HCT116 (cell line): ENCODE results near the gene MCF2L.

Experiments
- ATF3 ChIP-seq: IDR thresholded peaks from 2 replicates; pipeline ENCODE4 v1.6.1; 2012
- CEBPB ChIP-seq: IDR thresholded peaks from 2 replicates; pipeline ENCODE4 v1.6.1; 2012; ENCODE audit warnings: low read depth
- CTCF ChIP-seq, 3 experiments: fragments of 200-600 bp in 1 of 3; sonication (generic) in 1 of 3; IDR thresholded peaks in 2 of 3; conservative IDR thresholded peaks in 1 of 3; 2 replicates each; pipeline ENCODE4 v1.5.1; 2012 to 2017; ENCODE audit warnings: low read depth in 2 of 3, low read length in 2 of 3, antibody characterized with exemption in 1 of 3, borderline replicate concordance in 1 of 3, control low read depth in 1 of 3, mild to moderate bottlenecking in 1 of 3, mixed read lengths in 1 of 3, mixed run types in 1 of 3, moderate library complexity in 1 of 3; ENCODE audit not compliant: insufficient read depth in 1 of 3
- ELF1 ChIP-seq: IDR thresholded peaks from 2 replicates; pipeline ENCODE4 v1.6.1; 2012; ENCODE audit warnings: low read depth, borderline replicate concordance
- JUND ChIP-seq: IDR thresholded peaks from 2 replicates; pipeline ENCODE4 v1.6.1; 2012
- POLR2A ChIP-seq: IDR thresholded peaks from 2 replicates; pipeline ENCODE4 v1.7.0; 2011; ENCODE audit warnings: borderline replicate concordance; ENCODE audit not compliant: insufficient read depth, insufficient read length; ENCODE audit errors: extremely low read depth
- POLR2AphosphoS5 ChIP-seq: IDR thresholded peaks from 2 replicates; pipeline ENCODE4 v1.6.1; 2011; ENCODE audit warnings: mild to moderate bottlenecking, low read depth, low read length, moderate library complexity
- SIN3A ChIP-seq: IDR thresholded peaks from 2 replicates; pipeline ENCODE4 v1.6.1; 2012; ENCODE audit warnings: low read depth
- SRF ChIP-seq: IDR thresholded peaks from 2 replicates; pipeline ENCODE4 v1.6.1; 2012; ENCODE audit warnings: low read depth
- ZBTB33 ChIP-seq: IDR thresholded peaks from 2 replicates; pipeline ENCODE4 v1.6.1; 2011; ENCODE audit warnings: mild to moderate bottlenecking, low read length, moderate library complexity; ENCODE audit not compliant: insufficient replicate concordance; ENCODE audit errors: extremely low read depth
- ZFX ChIP-seq: fragments of 450-650 bp; IDR thresholded peaks from 2 replicates; pipeline ENCODE4 v1.6.1; 2017
- ZNF274 ChIP-seq: fragments of 200-500 bp; sonication (Bioruptor generic); IDR thresholded peaks from 2 replicates; pipeline ENCODE4 v1.6.1; 2014; ENCODE audit warnings: mild to moderate bottlenecking, low read depth, low read length, inconsistent platforms

GRCh38 chr13:112943309-112944125 is 25.5 kb upstream of the MCF2L start:
- TF ChIP-seq POLR2AphosphoS5 = no peak
- no peak for TF ChIP-seq ATF3
- no peak for TF ChIP-seq ZNF274
- TF ChIP-seq ELF1 = no peak
- no peak for TF ChIP-seq SIN3A
- no peak for TF ChIP-seq CEBPB
- no peak for TF ChIP-seq JUND
- TF ChIP-seq CTCF (IDR thresholded peaks at IDR 0.05 in 2 of 3, conservative IDR thresholded peaks at IDR 0.05 in 1 of 3; ENCODE audit: borderline replicate concordance in 1 of 3, insufficient read depth in 1 of 3, low read depth in 2 of 3, low read length in 2 of 3) = no peak
- no peak for TF ChIP-seq ZBTB33
- TF ChIP-seq ZFX = no peak; the same call in 1 of the 2 replicates
- no peak for TF ChIP-seq SRF
- no peak for TF ChIP-seq POLR2A
